MM.1S (cell line): Measurements from ENCODE around the gene FAM193A.
"Not testable (repeated sequence)": the region's sequence is repeated elsewhere in the genome, so short reads cannot be mapped to it uniquely, and the experiment has no call there.

Experiments used
- DNase-seq: peaks from one replicate; pipeline ENCODE4 v3.0.0-alpha.2; 2015
- H2AFZ ChIP-seq: fragments of 300-600 bp; sonication (generic); 2 replicates; pipeline ENCODE4 v1.6.0; 2016; ENCODE audit warnings: antibody characterized with exemption, low read length
- H3F3A ChIP-seq: fragments of 300-600 bp; sonication (generic); 2 replicates; pipeline ENCODE4 v1.6.1; 2016; ENCODE audit warnings: mild to moderate bottlenecking, antibody characterized with exemption, low read length, moderate library complexity, mixed read lengths; ENCODE audit not compliant: insufficient read depth
- H3K27ac ChIP-seq: fragments of 300-600 bp; sonication (generic); 2 replicates; pipeline ENCODE4 v1.5.1; 2016; ENCODE audit warnings: mild to moderate bottlenecking, low read length
- H3K27me3 ChIP-seq: fragments of 300-600 bp; sonication (generic); replicated peaks from 2 replicates; pipeline ENCODE4 v1.6.0; 2016; ENCODE audit warnings: low read length; ENCODE audit not compliant: insufficient read depth
- H3K36me3 ChIP-seq: fragments of 300-600 bp; sonication (generic); replicated peaks from 2 replicates; pipeline ENCODE4 v1.6.1; 2016; ENCODE audit warnings: mild to moderate bottlenecking, low read length, mixed read lengths; ENCODE audit not compliant: insufficient read depth
- H3K4me1 ChIP-seq: fragments of 300-600 bp; sonication (generic); 2 replicates; pipeline ENCODE4 v1.6.1; 2016; ENCODE audit warnings: low read length, mixed read lengths
- H3K4me2 ChIP-seq: fragments of 300-600 bp; sonication (generic); 2 replicates; pipeline ENCODE4 v1.6.0; 2016; ENCODE audit warnings: low read depth, low read length
- H3K4me3 ChIP-seq: fragments of 300-600 bp; sonication (generic); 2 replicates; pipeline ENCODE4 v1.5.1; 2016; ENCODE audit warnings: low read length, mixed read lengths
- H3K79me2 ChIP-seq: fragments of 300-600 bp; sonication (generic); 2 replicates; pipeline ENCODE4 v1.6.1; 2016; ENCODE audit warnings: mixed run types, low read length, mixed read lengths
- H3K9ac ChIP-seq: fragments of 300-600 bp; sonication (generic); 2 replicates; pipeline ENCODE4 v1.6.1; 2016; ENCODE audit warnings: low read length, mixed read lengths
- H3K9me2 ChIP-seq: fragments of 300-600 bp; sonication (generic); replicated peaks from 2 replicates; pipeline ENCODE4 v1.6.1; 2016; ENCODE audit warnings: mild to moderate bottlenecking, low read length, mixed read lengths; ENCODE audit not compliant: insufficient read depth
- H3K9me3 ChIP-seq: fragments of 300-600 bp; sonication (generic); replicated peaks from 2 replicates; pipeline ENCODE4 v1.6.1; 2016; ENCODE audit warnings: mild to moderate bottlenecking, low read length, mixed read lengths; ENCODE audit not compliant: insufficient read depth
- H4K20me1 ChIP-seq: fragments of 300-600 bp; sonication (generic); 2 replicates; pipeline ENCODE4 v1.6.1; 2016; ENCODE audit warnings: mild to moderate bottlenecking, low read length, moderate library complexity, mixed read lengths; ENCODE audit not compliant: insufficient read depth
- CTCF ChIP-seq: fragments of 300-600 bp; sonication (generic); IDR thresholded peaks from 2 replicates; pipeline ENCODE4 v1.5.1; 2016; ENCODE audit warnings: antibody characterized with exemption, low read length, mixed read lengths
- EZH2 ChIP-seq: fragments of 300-600 bp; sonication (generic); optimal IDR thresholded peaks from 2 replicates; pipeline ENCODE3; 2017; ENCODE audit warnings: low read depth, mild to moderate bottlenecking, antibody characterized with exemption, low read length, mixed read lengths
- EZH2phosphoT487 ChIP-seq: fragments of 300-600 bp; sonication (generic); IDR thresholded peaks from 2 replicates; pipeline ENCODE4 v1.6.1; 2018; ENCODE audit warnings: antibody characterized with exemption, low read length

Gene FAM193A

DNA sequence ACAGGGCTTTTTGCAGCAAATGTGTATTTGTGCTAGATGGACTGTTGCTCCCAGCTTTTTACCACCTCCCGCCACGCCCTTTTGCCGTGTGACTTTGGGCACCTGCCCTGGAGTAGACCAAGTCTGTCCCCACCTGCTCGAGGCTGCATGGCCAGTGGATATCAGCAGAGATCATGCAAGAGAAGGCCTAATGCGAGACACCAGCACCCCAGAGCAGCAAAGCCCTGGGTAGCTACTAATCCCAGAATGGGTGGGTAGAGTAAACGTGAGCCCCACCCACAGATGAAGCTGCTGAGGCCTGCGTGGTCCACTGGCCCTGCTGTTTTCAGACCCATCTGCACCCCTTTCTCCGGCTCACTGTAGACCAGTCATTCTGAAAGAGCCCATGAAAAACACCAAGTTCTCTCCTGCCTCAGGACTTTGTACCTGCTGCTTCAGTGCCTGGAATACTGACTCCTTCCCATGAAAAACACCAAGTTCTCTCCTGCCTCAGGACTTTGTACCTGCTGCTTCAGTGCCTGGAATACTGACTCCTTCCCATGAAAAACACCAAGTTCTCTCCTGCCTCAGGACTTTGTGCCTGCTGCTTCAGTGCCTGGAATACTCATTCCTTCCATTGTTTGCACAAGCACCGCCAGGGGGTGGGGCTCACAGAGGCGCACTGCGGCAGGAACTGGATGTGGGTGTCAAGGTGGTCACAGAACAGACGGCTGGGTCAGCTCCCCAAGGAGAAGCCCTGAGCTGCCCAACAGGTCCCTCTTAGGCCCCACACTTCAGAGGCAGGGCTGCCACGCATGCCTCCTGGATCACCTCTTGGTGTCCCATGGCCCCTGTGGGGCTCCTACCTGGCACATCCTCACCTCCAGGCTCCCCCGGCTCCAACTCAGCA, 224.8 kb downstream of the FAM193A start:
- no peak overlapping the region for H3K4me2 ChIP-seq
- no peak for TF ChIP-seq EZH2phosphoT487
- TF ChIP-seq CTCF = no peak
- TF ChIP-seq EZH2 = no peak
- DNase-seq = no peak
- no peaks in the 10 kb centered on the region for H3K9me2 ChIP-seq
- H3K36me3 ChIP-seq = no peaks in the 10 kb centered on the region
- H2AFZ ChIP-seq = no peak overlapping the region
- H3K9me3 ChIP-seq = no peaks in the 10 kb centered on the region
- no peaks in the 10 kb centered on the region for H4K20me1 ChIP-seq
- H3K4me3 ChIP-seq = no peak overlapping the region
- H3K4me1 ChIP-seq = 0 out of 2 replicates have a peak, but pooled peaks cover 3% of the 10 kb centered on the region
- no peaks in the 10 kb centered on the region for H3K27me3 ChIP-seq
- H3K79me2 ChIP-seq = no peaks in the 10 kb centered on the region
- no peak overlapping the region for H3K9ac ChIP-seq
- H3K27ac ChIP-seq = no peak overlapping the region
- H3F3A ChIP-seq = no peaks in the 10 kb centered on the region

GRCh38 chr4:2762048-2762447, 225.6 kb downstream of the FAM193A start:
- H3K9me2 ChIP-seq = no peaks in the 10 kb centered on the region
- H4K20me1 ChIP-seq = no peaks in the 10 kb centered on the region
- no peak for DNase-seq
- H3K27me3 ChIP-seq = no peaks in the 10 kb centered on the region
- H3K4me2 ChIP-seq = no peak overlapping the region
- H2AFZ ChIP-seq = no peak overlapping the region
- TF ChIP-seq EZH2phosphoT487 (no peak), EZH2 (no peak), CTCF (no peak)
- H3K9me3 ChIP-seq = no peaks in the 10 kb centered on the region
- H3K4me1 ChIP-seq = no peaks in the 10 kb centered on the region
- H3K79me2 ChIP-seq = no peaks in the 10 kb centered on the region
- H3K4me3 ChIP-seq = no peak overlapping the region
- H3K9ac ChIP-seq = no peak overlapping the region
- H3K36me3 ChIP-seq = no peaks in the 10 kb centered on the region
- no peak overlapping the region for H3K27ac ChIP-seq
- H3F3A ChIP-seq = no peaks in the 10 kb centered on the region

- not testable (repeated sequence) for H3K9me2 ChIP-seq, DNase-seq, H3K36me3 ChIP-seq, H3F3A ChIP-seq, H3K9me3 ChIP-seq, H3K79me2 ChIP-seq, H3K27ac ChIP-seq, H2AFZ ChIP-seq, H3K4me2 ChIP-seq, H3K27me3 ChIP-seq, H3K4me1 ChIP-seq, H3K9ac ChIP-seq, H3K4me3 ChIP-seq, H4K20me1 ChIP-seq
Observed at GRCh38 chr4:2762486-2763370, 226.3 kb downstream of the FAM193A start.
